Measurements from ENCODE around the gene OR13C8.
"Not testable (repeated sequence)": the region's sequence is repeated elsewhere in the genome, so short reads cannot be mapped to it uniquely, and the experiment has no call there.

Gene OR13C8

DNA sequence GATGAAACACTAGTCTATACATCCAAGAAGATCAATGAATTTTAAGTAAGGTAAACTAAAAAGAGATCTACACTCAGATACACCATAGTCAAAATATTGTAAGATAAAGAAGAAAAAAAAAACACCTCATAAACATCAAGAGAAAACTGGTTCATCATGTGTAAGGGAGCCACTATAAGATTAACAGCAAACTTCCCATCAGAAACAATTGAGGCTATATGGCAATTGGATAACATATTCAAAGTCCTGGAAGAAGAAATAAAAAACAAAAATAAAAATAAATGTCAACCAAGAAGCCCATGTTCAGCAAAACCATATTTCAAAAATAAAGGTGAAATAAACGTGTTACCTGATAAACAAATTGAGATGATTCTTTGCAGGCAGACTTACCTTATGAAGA, 3.6 kb downstream of the OR13C8 start:
- no peaks in the 10 kb centered on the region for H3K36me3 ChIP-seq (ENCODE audit: control insufficient read depth, insufficient read depth, low read length)
- no peak overlapping the region for H3K4me3 ChIP-seq (ENCODE audit: insufficient read depth, low read depth, low read length, poor library complexity, severe bottlenecking)
- DNase-seq: no peak
- H3K4me1 ChIP-seq (ENCODE audit: control insufficient read depth, insufficient read depth, low read length, poor library complexity, severe bottlenecking): no peaks in the 10 kb centered on the region
- H3K27ac ChIP-seq (ENCODE audit: insufficient read depth, low read length, poor library complexity, severe bottlenecking): no peak overlapping the region
- H3K9me3 ChIP-seq (ENCODE audit: control insufficient read depth, low read length): peaks cover 4% of the 10 kb centered on the region
- H3K27me3 ChIP-seq (replicated peaks; ENCODE audit: control insufficient read depth, insufficient read depth, low read length, poor library complexity, severe bottlenecking): no peaks in the 10 kb centered on the region

DNA sequence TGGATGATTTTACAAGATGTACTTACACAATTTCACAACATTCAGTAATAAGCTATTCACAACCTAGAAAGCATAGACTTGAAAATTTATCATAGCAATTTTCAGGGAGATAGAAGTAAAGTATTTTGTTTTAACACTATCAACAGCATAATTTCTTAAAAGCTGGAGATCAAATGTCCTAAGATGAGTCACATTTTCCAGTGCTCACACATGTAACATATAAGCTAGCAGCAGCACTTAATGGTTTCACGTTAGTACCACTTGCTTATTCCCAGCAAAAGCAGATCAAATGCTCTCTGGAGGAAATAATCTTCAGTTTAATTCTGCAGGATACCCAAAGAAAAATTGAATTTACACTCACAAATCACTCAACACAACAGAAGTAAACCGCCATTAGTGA, 6.5 kb downstream of the OR13C8 start:
- H3K36me3 ChIP-seq (ENCODE audit: control insufficient read depth, insufficient read depth, low read length): no peaks in the 10 kb centered on the region
- peaks cover 4% of the 10 kb centered on the region for H3K9me3 ChIP-seq (ENCODE audit: control insufficient read depth, low read length)
- no peaks in the 10 kb centered on the region for H3K4me1 ChIP-seq (ENCODE audit: control insufficient read depth, insufficient read depth, low read length, poor library complexity, severe bottlenecking)
- no peak for DNase-seq
- H3K27me3 ChIP-seq (replicated peaks; ENCODE audit: control insufficient read depth, insufficient read depth, low read length, poor library complexity, severe bottlenecking): no peaks in the 10 kb centered on the region
- H3K27ac ChIP-seq (ENCODE audit: insufficient read depth, low read length, poor library complexity, severe bottlenecking): no peak overlapping the region
- H3K4me3 ChIP-seq (ENCODE audit: insufficient read depth, low read depth, low read length, poor library complexity, severe bottlenecking): no peak overlapping the region

DNA sequence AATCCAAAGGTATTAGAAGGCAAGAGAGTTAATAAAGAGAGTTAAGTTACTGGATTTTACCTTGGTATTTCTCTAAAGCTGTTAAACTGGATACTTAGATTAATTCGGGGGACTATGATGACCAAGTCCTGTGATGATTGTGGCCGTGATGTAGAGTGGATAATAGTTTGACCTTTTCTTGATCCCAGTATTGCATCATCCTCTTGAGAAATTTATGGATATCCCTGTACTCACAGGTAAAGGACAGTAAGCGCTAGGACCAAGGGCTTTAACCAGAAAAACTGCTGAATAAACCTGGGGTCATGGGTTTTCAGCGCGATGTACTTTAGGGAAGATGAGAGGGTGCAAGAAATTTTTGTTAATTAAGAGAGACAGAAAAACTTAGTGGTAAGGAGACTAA, 8.3 kb downstream of the OR13C8 start:
- Histone ChIP-seq H3K27me3 (replicated peaks; ENCODE audit: control insufficient read depth, insufficient read depth, low read length, poor library complexity, severe bottlenecking) (no peaks in the 10 kb centered on the region), H3K36me3 (ENCODE audit: control insufficient read depth, insufficient read depth, low read length) (no peaks in the 10 kb centered on the region), H3K4me3 (ENCODE audit: insufficient read depth, low read depth, low read length, poor library complexity, severe bottlenecking) (no peak overlapping the region), H3K4me1 (ENCODE audit: control insufficient read depth, insufficient read depth, low read length, poor library complexity, severe bottlenecking) (no peaks in the 10 kb centered on the region), H3K9me3 (ENCODE audit: control insufficient read depth, low read length) (no peaks in the 10 kb centered on the region), H3K27ac (ENCODE audit: insufficient read depth, low read length, poor library complexity, severe bottlenecking) (no peak overlapping the region)
- DNase-seq: no peak

DNA sequence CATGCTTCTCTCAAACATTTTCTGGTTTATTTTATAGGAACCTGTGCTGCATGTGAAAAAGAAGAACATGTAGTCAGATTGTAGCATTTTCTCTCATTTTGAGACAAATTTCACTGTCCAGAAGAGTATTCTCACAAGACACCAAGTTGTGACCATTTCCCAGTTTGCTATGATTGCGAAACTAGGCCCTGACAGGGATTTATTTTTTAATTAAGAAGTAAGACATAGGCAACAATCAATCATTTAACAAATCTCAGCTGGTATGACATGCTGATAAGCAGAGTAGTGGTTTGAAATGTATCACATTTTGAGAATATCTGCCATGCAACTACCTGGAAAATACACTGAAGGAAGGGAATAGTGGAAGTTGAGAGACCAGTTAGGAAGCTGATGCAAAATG, 11.6 kb downstream of the OR13C8 start:
- Histone ChIP-seq H3K27ac (ENCODE audit: insufficient read depth, low read length, poor library complexity, severe bottlenecking) (no peak overlapping the region), H3K36me3 (ENCODE audit: control insufficient read depth, insufficient read depth, low read length) (no peaks in the 10 kb centered on the region)
- DNase-seq: no peak

DNA sequence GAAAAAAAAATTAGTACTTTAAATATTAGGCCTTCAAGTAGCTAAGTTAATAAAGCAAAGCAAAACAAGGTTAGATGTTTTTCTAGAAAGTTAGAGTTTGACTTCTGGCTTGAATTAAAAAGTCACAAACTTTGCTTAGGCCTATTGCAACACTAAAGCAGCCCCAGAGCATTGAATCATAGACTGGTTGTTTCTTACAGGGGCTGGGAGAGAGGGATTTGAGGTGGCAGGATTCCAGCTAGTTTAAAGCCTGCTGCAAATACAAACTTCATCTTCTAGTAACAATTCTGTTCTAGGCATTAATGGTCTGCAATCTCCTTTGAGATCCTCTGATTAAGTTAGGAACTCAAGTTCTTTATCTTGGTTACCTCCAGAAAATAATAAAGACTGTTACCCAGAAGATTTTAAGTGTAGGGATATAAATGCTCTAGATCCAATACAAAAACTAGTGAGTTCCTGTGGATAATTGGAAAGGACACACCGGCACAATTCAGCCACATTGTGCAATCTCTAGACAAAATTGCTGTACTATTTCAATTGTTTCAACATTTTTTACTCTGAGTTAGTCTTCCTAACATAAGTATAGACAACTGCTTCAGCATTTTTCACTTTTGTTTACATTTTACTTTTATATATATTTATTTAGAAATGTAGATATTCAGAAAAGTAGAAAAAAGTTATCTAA, 17.7 kb downstream of the OR13C8 start:
- H3K4me3 ChIP-seq (ENCODE audit: insufficient read depth, low read depth, low read length, poor library complexity, severe bottlenecking): no peak overlapping the region
- no peak for DNase-seq
- H3K36me3 ChIP-seq (ENCODE audit: control insufficient read depth, insufficient read depth, low read length): no peaks in the 10 kb centered on the region
- H3K4me1 ChIP-seq (ENCODE audit: control insufficient read depth, insufficient read depth, low read length, poor library complexity, severe bottlenecking): no peaks in the 10 kb centered on the region
- H3K27ac ChIP-seq (ENCODE audit: insufficient read depth, low read length, poor library complexity, severe bottlenecking): no peak overlapping the region
- H3K27me3 ChIP-seq (replicated peaks; ENCODE audit: control insufficient read depth, insufficient read depth, low read length, poor library complexity, severe bottlenecking): no peaks in the 10 kb centered on the region
- H3K9me3 ChIP-seq (ENCODE audit: control insufficient read depth, low read length): no peaks in the 10 kb centered on the region

More for the DNA sequence above, 11.6 kb downstream of the OR13C8 start:
- Histone ChIP-seq H3K27me3 (replicated peaks; ENCODE audit: control insufficient read depth, insufficient read depth, low read length, poor library complexity, severe bottlenecking) (no peaks in the 10 kb centered on the region), H3K4me1 (ENCODE audit: control insufficient read depth, insufficient read depth, low read length, poor library complexity, severe bottlenecking) (no peaks in the 10 kb centered on the region), H3K4me3 (ENCODE audit: insufficient read depth, low read depth, low read length, poor library complexity, severe bottlenecking) (no peak overlapping the region), H3K9me3 (ENCODE audit: control insufficient read depth, low read length) (no peaks in the 10 kb centered on the region)

DNA sequence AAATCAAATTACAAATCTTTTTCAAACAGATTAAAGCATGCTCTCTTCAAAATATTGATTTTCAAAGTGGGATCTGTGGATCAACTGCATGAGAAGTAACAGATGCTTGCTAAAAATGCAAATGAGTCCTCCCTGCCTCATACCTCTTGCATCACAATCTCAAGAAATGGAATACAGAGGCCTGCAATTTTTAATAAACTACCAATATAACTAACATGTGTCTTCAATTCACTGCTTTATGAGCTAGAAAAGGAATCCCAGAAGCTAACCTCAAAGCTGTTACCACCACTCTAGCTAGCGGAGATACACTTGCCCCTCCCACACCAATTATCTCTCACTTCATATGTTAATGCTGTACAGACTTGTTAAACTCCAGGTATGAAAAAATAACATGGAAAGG, 20.7 kb downstream of the OR13C8 start:
- no peak for DNase-seq
- H3K27ac ChIP-seq (ENCODE audit: insufficient read depth, low read length, poor library complexity, severe bottlenecking): no peak overlapping the region
- no peaks in the 10 kb centered on the region for H3K9me3 ChIP-seq (ENCODE audit: control insufficient read depth, low read length)
- no peak overlapping the region for H3K4me3 ChIP-seq (ENCODE audit: insufficient read depth, low read depth, low read length, poor library complexity, severe bottlenecking)
- no peaks in the 10 kb centered on the region for H3K4me1 ChIP-seq (ENCODE audit: control insufficient read depth, insufficient read depth, low read length, poor library complexity, severe bottlenecking)
- H3K36me3 ChIP-seq (ENCODE audit: control insufficient read depth, insufficient read depth, low read length): no peaks in the 10 kb centered on the region
- no peaks in the 10 kb centered on the region for H3K27me3 ChIP-seq (replicated peaks; ENCODE audit: control insufficient read depth, insufficient read depth, low read length, poor library complexity, severe bottlenecking)

DNA sequence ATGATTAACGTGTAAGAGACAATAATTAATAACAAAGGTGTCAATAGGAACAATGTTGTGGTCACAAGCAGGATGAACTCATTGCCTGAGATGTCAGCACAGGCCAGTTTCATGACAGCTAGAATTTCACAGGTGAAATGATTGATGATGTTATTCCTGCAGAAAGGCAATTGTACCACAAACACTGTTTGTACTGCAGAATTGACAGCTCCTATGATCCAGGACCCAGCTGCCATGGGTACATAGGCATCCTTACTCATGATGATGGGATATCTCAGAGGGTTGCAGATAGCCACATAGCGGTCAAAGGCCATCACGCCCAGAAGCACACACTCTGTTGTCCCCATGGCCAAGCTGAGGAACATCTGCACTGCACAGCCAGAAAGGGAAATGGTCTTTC, 29.8 kb downstream of the OR13C8 start:
- not testable (repeated sequence) for H3K4me3 ChIP-seq (ENCODE audit: insufficient read depth, low read depth, low read length, poor library complexity, severe bottlenecking); H3K36me3 ChIP-seq (ENCODE audit: control insufficient read depth, insufficient read depth, low read length); H3K27me3 ChIP-seq (replicated peaks; ENCODE audit: control insufficient read depth, insufficient read depth, low read length, poor library complexity, severe bottlenecking); H3K4me1 ChIP-seq (ENCODE audit: control insufficient read depth, insufficient read depth, low read length, poor library complexity, severe bottlenecking); DNase-seq; H3K27ac ChIP-seq (ENCODE audit: insufficient read depth, low read length, poor library complexity, severe bottlenecking); H3K9me3 ChIP-seq (ENCODE audit: control insufficient read depth, low read length)

DNA sequence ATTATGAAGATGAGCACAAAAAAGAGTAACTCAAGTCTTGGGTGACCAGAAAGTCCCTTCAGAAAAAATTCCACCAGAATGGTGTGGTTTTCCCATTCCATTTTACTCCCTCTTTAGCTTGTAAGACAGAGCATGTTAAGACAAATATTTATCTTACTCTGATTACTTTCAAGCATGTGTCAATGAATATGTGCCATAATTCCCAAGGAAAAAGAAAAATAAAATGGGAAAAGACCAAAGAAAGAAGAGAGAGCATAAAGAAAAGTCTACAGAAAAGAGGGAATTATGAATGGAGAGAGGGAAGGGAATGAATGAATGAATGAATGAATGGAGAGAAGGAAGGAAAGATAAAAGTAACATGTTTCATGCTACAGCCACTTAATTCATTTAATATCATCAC, 30.3 kb downstream of the OR13C8 start, which contains the start of gene OR13C5:
Gene OR13C5 (minus strand): TSS at position 101 of the 400 bp plus-strand sequence. CDS start 0 bp downstream, at position 101.
- H3K4me3 ChIP-seq (ENCODE audit: insufficient read depth, low read depth, low read length, poor library complexity, severe bottlenecking); H3K36me3 ChIP-seq (ENCODE audit: control insufficient read depth, insufficient read depth, low read length); H3K27ac ChIP-seq (ENCODE audit: insufficient read depth, low read length, poor library complexity, severe bottlenecking); H3K4me1 ChIP-seq (ENCODE audit: control insufficient read depth, insufficient read depth, low read length, poor library complexity, severe bottlenecking); H3K9me3 ChIP-seq (ENCODE audit: control insufficient read depth, low read length); H3K27me3 ChIP-seq (replicated peaks; ENCODE audit: control insufficient read depth, insufficient read depth, low read length, poor library complexity, severe bottlenecking); DNase-seq: not testable (repeated sequence)

DNA sequence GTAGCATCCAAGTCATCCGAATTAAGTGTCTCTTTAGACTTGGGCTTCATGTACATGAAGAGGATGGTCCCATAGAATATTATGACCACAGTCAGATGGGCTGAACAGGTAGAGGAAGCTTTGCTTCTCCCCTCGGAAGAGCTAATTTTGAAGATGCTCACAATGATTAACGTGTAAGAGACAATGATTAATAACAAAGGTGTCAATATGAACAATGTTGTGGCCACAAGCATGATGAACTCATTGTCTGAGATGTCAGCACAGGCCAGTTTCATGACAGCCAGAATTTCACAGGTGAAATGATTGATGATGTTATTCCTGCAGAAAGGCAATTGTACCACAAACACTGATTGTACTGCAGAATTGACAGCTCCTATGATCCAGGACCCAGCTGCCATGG, 35.8 kb downstream of the OR13C8 start:
- H3K4me3 ChIP-seq (ENCODE audit: insufficient read depth, low read depth, low read length, poor library complexity, severe bottlenecking): no peak overlapping the region
- no peaks in the 10 kb centered on the region for H3K9me3 ChIP-seq (ENCODE audit: control insufficient read depth, low read length)
- DNase-seq: no peak
- no peak overlapping the region for H3K27ac ChIP-seq (ENCODE audit: insufficient read depth, low read length, poor library complexity, severe bottlenecking)
- H3K27me3 ChIP-seq (replicated peaks; ENCODE audit: control insufficient read depth, insufficient read depth, low read length, poor library complexity, severe bottlenecking): no peaks in the 10 kb centered on the region
- no peaks in the 10 kb centered on the region for H3K4me1 ChIP-seq (ENCODE audit: control insufficient read depth, insufficient read depth, low read length, poor library complexity, severe bottlenecking)
- no peaks in the 10 kb centered on the region for H3K36me3 ChIP-seq (ENCODE audit: control insufficient read depth, insufficient read depth, low read length)

DNA sequence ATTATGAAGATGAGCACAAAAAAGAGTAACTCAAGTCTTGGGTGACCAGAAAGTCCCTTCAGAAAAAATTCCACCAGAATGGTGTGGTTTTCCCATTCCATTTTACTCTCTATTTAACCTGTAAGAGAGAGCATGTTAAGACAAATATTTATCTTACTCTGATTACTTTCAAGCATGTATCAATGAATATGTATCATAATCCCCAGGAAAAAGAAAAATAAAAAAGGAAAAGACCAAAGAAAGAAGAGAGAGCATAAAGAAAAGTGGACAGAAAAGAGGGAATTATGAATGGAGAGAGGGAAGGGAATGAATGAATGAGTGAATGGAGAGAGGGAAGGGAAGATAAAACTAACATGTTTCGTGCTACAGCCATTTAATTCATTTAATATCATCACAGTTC, 36.6 kb downstream of the OR13C8 start, which contains the start of gene OR13C2:
Gene OR13C2 (minus strand): TSS at position 101 of the 400 bp plus-strand sequence. CDS start 0 bp downstream, at position 101.
- not testable (repeated sequence) for H3K9me3 ChIP-seq (ENCODE audit: control insufficient read depth, low read length); H3K27me3 ChIP-seq (replicated peaks; ENCODE audit: control insufficient read depth, insufficient read depth, low read length, poor library complexity, severe bottlenecking); H3K36me3 ChIP-seq (ENCODE audit: control insufficient read depth, insufficient read depth, low read length); DNase-seq; H3K27ac ChIP-seq (ENCODE audit: insufficient read depth, low read length, poor library complexity, severe bottlenecking); H3K4me3 ChIP-seq (ENCODE audit: insufficient read depth, low read depth, low read length, poor library complexity, severe bottlenecking); H3K4me1 ChIP-seq (ENCODE audit: control insufficient read depth, insufficient read depth, low read length, poor library complexity, severe bottlenecking)
